ENCODE results near the gene TRAM2.

DNA sequence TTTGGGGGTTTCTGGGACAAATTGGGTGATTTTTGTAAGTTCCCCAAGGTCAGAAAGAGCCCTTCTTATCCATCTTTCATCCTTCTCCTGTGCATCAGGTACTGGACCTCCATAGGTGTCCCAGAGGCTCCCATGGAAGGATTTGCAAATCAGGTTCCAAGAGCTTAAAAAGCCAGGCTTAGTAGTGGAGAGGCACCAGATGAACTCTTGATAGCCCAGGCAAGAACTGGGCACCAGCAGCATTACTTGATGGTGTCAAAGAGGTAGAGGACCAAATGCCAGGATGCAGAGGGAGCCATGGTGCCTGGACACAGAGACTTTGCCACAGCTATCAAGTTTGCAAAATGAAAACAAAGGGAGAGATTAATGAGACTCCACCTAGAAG, 20.9 kb upstream of the TRAM2 start:
- no peak for TF ChIP-seq POLR2A (IDR thresholded peaks at IDR 0.05)
- TF ChIP-seq, protein P1, sequence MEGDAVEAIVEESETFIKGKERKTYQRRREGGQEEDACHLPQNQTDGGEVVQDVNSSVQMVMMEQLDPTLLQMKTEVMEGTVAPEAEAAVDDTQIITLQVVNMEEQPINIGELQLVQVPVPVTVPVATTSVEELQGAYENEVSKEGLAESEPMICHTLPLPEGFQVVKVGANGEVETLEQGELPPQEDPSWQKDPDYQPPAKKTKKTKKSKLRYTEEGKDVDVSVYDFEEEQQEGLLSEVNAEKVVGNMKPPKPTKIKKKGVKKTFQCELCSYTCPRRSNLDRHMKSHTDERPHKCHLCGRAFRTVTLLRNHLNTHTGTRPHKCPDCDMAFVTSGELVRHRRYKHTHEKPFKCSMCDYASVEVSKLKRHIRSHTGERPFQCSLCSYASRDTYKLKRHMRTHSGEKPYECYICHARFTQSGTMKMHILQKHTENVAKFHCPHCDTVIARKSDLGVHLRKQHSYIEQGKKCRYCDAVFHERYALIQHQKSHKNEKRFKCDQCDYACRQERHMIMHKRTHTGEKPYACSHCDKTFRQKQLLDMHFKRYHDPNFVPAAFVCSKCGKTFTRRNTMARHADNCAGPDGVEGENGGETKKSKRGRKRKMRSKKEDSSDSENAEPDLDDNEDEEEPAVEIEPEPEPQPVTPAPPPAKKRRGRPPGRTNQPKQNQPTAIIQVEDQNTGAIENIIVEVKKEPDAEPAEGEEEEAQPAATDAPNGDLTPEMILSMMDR (IDR thresholded peaks at IDR 0.05), result no peak

All from testis (tissue), 2 donors.